ENCODE data around the gene GPR63. TPM values are rescaled to one million over a fixed set of nuclear protein-coding genes. Genes with fewer than 3 reads are reported as not detected.

Gene GPR63
- total RNA-seq, 4 donors from 2014 or later, result 0.11 to 0.95 (median 0.80) TPM

GRCh38 chr6:96786336-96786735 is 50.9 kb downstream of the GPR63 start:
- H3K4me3 ChIP-seq, result no peak overlapping the region
- intact Hi-C loops (cut with DNase I), result no loop called here
- no peaks in the 10 kb centered on the region for H3K9me3 ChIP-seq
- TF ChIP-seq CTCF (IDR thresholded peaks at IDR 0.05) (no peak), POLR2A (IDR thresholded peaks at IDR 0.05) (no peak)
- DNase-seq, result no peak
- no peaks in the 10 kb centered on the region for H3K27me3 ChIP-seq
- peaks cover 0 to 16% (median 0%) of the 10 kb centered on the region in 3 donors for H3K4me1 ChIP-seq
- no peaks in the 10 kb centered on the region for H3K36me3 ChIP-seq
- 85 to 89% methylated on average over 2 of the region's 2 CpGs for WGBS, 2 donors
- H3K27ac ChIP-seq, result no peak overlapping the region

DNA sequence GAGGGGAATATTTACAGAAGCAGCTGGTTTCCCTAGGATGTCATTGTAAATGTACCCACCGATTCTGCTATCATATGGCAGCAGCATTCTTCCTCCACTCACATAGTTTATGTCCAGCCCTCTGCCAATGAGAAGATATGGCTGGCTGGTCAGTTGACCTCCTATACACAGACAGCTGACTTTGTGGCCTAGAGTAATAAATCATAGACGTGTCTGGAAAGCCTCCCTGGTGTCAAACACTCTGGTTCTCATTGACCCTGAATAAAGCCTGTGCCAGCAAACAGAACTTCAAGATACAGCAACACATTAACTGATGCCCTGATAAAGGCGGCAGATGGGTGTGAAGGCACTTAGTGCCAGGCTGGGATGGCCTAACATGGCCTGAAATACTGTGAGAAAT is 52.6 kb downstream of the GPR63 start:
- 33 to 49% methylated on average over 2 to 3 of the region's 3 CpGs for WGBS, 2 donors
- Histone ChIP-seq H3K27ac (no peak overlapping the region), H3K4me1 (peaks cover 0 to 11% (median 0%) of the 10 kb centered on the region in 3 donors), H3K36me3 (no peaks in the 10 kb centered on the region), H3K9me3 (no peaks in the 10 kb centered on the region), H3K27me3 (no peaks in the 10 kb centered on the region), H3K4me3 (no peak overlapping the region)
- TF ChIP-seq POLR2A (IDR thresholded peaks at IDR 0.05) (no peak), CTCF (IDR thresholded peaks at IDR 0.05) (no peak)
- intact Hi-C loops (cut with DNase I), result no loop called here
- no peak for DNase-seq

DNA sequence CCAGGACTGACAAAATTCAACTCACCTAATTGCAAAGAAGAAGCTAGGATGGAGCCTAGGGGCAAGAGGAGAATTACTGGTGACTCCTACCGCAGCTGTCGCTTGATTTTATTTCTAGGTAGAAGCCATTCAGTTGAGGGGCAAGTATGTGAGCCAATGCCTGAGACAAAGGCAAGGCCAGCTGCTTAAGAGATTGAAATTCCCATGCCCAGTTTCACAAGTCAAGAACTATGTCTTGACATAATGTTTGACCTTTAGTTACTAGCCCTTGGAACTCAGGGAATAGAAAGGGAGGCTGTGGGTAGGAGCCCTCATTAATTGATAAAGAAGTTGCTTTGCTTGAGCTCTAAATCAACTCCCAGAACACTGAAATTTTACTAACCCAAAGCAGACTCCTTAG is 54.0 kb downstream of the GPR63 start:
- no peak for DNase-seq
- Histone ChIP-seq H3K27me3 (no peaks in the 10 kb centered on the region), H3K36me3 (no peaks in the 10 kb centered on the region), H3K4me3 (no peak overlapping the region), H3K27ac (no peak overlapping the region), H3K4me1 (no peaks in the 10 kb centered on the region), H3K9me3 (no peaks in the 10 kb centered on the region)
- intact Hi-C loops (cut with DNase I), result no loop called here
- 82 to 97% methylated on average over 2 of the region's 2 CpGs for WGBS, 2 donors
- TF ChIP-seq CTCF (IDR thresholded peaks at IDR 0.05) (no peak), POLR2A (IDR thresholded peaks at IDR 0.05) (no peak)

DNA sequence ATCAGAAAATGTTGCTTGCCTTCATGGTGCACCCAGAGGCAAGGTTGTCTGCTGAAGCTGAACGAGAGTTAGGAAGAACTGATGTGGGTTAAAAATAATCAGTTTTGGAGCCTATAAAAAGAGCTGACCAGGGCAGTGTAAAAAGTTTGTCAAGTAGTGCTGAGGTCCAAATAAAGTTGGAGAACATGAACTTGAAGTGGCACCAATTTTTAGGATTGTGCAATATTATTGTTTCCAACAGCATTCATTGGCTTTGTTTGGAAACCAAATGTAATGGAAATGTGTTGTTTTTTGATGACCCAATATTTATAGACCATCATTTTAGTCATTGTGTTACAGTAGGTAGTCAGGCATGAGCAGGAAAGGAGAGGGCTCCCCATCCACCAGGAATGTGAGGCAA is 55.7 kb downstream of the GPR63 start:
- TF ChIP-seq POLR2A (IDR thresholded peaks at IDR 0.05), result no peak
- no peak for TF ChIP-seq CTCF (IDR thresholded peaks at IDR 0.05)
- WGBS, 2 donors, result 40 to 61% methylated on average over 1 of the region's 1 CpG
- H3K27me3 ChIP-seq, result no peaks in the 10 kb centered on the region
- no peaks in the 10 kb centered on the region for H3K36me3 ChIP-seq
- intact Hi-C loops (cut with DNase I), result no loop called here
- no peaks in the 10 kb centered on the region for H3K4me1 ChIP-seq
- no peak for DNase-seq
- no peak overlapping the region for H3K4me3 ChIP-seq
- no peak overlapping the region for H3K27ac ChIP-seq
- H3K9me3 ChIP-seq, result no peaks in the 10 kb centered on the region

GRCh38 chr6:96777113-96777512 is 60.2 kb downstream of the GPR63 start:
- intact Hi-C loops (cut with DNase I), result no loop called here
- Histone ChIP-seq H3K4me3 (no peak overlapping the region), H3K4me1 (no peaks in the 10 kb centered on the region), H3K36me3 (no peaks in the 10 kb centered on the region), H3K27me3 (no peaks in the 10 kb centered on the region), H3K27ac (no peak overlapping the region), H3K9me3 (no peaks in the 10 kb centered on the region)
- WGBS, 2 donors, result 85 to 89% methylated on average over 4 of the region's 4 CpGs
- TF ChIP-seq CTCF (IDR thresholded peaks at IDR 0.05) (no peak), POLR2A (IDR thresholded peaks at IDR 0.05) (no peak)
- no peak for DNase-seq

Data from esophagus squamous epithelium (tissue), 5 donors.